ENCODE results near the gene IGLL1. TPM values are rescaled to one million over a fixed set of nuclear protein-coding genes. Genes with fewer than 3 reads are reported as not detected.

IGLL1 gene
- polyA plus RNA-seq, 1 of the 3 experiments (the other 2 are of a cell fraction): not detected

DNA sequence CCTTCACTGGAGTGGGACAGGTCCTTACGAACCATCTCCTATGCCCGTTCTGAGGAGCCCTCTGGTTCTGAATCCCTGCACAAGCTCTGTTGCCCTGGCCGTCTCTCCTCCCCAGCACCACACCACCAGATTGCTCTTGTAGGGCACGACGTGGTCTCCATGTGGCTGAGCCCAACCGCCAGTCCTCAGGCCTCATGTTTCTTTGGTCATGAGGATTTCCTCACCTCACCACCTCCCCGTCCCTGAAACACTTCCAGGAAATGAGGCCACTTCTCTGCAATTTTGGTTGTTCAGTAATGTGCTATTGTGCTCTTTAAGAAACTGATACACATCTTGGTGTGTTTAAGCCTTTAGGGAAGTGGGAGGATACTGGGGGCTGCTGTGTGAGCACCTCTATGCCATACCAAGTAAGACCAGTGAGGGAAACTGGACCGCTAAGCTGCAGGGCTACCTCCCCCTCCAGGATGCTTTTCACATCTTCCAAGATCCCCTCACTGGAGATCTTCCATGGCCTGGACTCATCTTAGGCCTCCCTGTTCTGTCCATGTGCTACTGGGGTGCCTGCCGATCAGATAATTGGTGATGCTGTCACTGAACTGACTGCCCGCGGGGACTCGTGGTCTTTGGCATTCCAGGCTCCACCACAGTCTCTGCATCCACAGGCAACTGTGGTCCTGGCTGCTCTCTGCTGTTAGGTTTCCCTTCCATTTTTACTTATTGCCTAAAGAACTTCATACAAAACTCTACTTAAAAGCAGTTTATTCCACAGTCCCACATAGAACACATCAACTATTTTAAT, 30.1 kb upstream of the IGLL1 start:
- H3K27ac ChIP-seq (ENCODE audit: low read depth in 2 of 2, low read length in 1 of 2): no peak overlapping the region
- CTCF ChIA-PET: interaction anchor here (1.0 kb wide), 1 partner anchor 19 kb away, joined by 4 read pairs; no protein-coding TSS in a partner anchor
- no peaks in the 10 kb centered on the region for H3K27me3 ChIP-seq (ENCODE audit: insufficient read depth)
- H4K20me1 ChIP-seq (ENCODE audit: insufficient read depth): no peaks in the 10 kb centered on the region
- no peak overlapping the region for H3K4me3 ChIP-seq (ENCODE audit: low read depth in 2 of 2, low read length in 1 of 2)
- peak; percentile 58 for DNase-seq
- 70% methylated on average over 10 of the region's 12 CpGs for WGBS (ENCODE audit: low lambda C conversion rate)
- H3K79me2 ChIP-seq (ENCODE audit: insufficient read depth): no peaks in the 10 kb centered on the region
- H2AFZ ChIP-seq (ENCODE audit: low read depth): no peak overlapping the region
- H3K9ac ChIP-seq: no peak overlapping the region
- POLR2A ChIA-PET: no interaction called here
- peaks cover 0 to 6% of the 10 kb centered on the region in 2 experiments; a peak in 3 of 4 replicates for H3K4me1 ChIP-seq (ENCODE audit: control insufficient read depth in 1 of 2, insufficient read depth in 2 of 2, low read depth in 1 of 2, low read length in 1 of 2)
- H3K4me2 ChIP-seq: no peak overlapping the region
- no peaks in the 10 kb centered on the region for H3K36me3 ChIP-seq (replicated peaks in 1 of 2; ENCODE audit: control insufficient read depth in 1 of 2, insufficient read depth in 2 of 2, low read length in 1 of 2)
- H3K9me2 ChIP-seq: no peaks in the 10 kb centered on the region
- TF ChIP-seq ZBTB33 (IDR thresholded peaks at IDR 0.05; ENCODE audit: borderline replicate concordance, low read depth) (no peak), GATA2 (CRISPR knock-in tag; IDR thresholded peaks at IDR 0.05) (peak; percentile 26; the same call in 1 of the 2 replicates), RAD21 (IDR thresholded peaks at IDR 0.05; ENCODE audit: low read length) (no peak), MXI1 (IDR thresholded peaks at IDR 0.05; ENCODE audit: low read depth, low read length) (peak; percentile 60; the same call in 1 of the 2 replicates)
- H3K9me3 ChIP-seq: no peaks in the 10 kb centered on the region
- no peaks in the 10 kb centered on the region for H3F3A ChIP-seq (replicated peaks; ENCODE audit: insufficient read depth)

DNA sequence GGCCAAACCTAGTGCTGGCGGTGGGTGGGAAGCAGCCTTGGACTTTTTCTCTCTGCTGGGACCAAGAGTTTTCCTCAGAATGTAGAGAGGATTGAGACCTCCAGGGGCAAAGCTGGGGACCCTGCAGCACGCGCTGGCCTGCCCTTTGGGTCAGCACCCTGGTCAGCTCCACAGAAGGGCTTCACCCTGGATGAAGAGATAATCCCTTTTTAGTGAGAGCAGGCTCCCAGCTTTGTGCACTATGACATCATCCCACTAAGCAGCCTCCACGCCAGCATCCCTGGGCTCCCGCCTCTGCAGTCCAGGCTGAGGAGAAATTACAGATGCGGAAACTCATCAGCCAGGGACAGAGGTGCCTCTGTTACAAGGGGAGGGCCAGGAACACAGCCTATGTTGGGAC, 28.5 kb upstream of the IGLL1 start:
- 64% methylated on average over 5 of the region's 6 CpGs for WGBS (ENCODE audit: low lambda C conversion rate)

More for the DNA sequence above, 28.5 kb upstream of the IGLL1 start:
- no peak overlapping the region for H3K4me2 ChIP-seq
- H3K4me3 ChIP-seq (ENCODE audit: low read depth in 2 of 2, low read length in 1 of 2): no peak overlapping the region
- H3K27me3 ChIP-seq (ENCODE audit: insufficient read depth): no peaks in the 10 kb centered on the region
- H3K4me1 ChIP-seq (ENCODE audit: control insufficient read depth in 1 of 2, insufficient read depth in 2 of 2, low read depth in 1 of 2, low read length in 1 of 2): peaks cover 0 to 6% of the 10 kb centered on the region in 2 experiments; a peak in 3 of 4 replicates
- no peaks in the 10 kb centered on the region for H3K36me3 ChIP-seq (replicated peaks in 1 of 2; ENCODE audit: control insufficient read depth in 1 of 2, insufficient read depth in 2 of 2, low read length in 1 of 2)
- H3F3A ChIP-seq (replicated peaks; ENCODE audit: insufficient read depth): no peaks in the 10 kb centered on the region
- H2AFZ ChIP-seq (ENCODE audit: low read depth): no peak overlapping the region
- ChIA-PET POLR2A (no interaction called here), CTCF (interaction anchor here (1.4 to 2.3 kb wide), 2 partner anchors 9 to 17 kb away, joined by 3 to 9 read pairs; no protein-coding TSS in a partner anchor)
- no peak overlapping the region for H3K9ac ChIP-seq
- TF ChIP-seq IRF3 (IDR thresholded peaks at IDR 0.05; ENCODE audit: low read depth, low read length): no peak
- no peak for TF ChIP-seq TCF12 (IDR thresholded peaks at IDR 0.05)
- no peak for TF ChIP-seq FOXM1 (IDR thresholded peaks at IDR 0.05; ENCODE audit: low read depth)
- TF ChIP-seq, protein P1, sequence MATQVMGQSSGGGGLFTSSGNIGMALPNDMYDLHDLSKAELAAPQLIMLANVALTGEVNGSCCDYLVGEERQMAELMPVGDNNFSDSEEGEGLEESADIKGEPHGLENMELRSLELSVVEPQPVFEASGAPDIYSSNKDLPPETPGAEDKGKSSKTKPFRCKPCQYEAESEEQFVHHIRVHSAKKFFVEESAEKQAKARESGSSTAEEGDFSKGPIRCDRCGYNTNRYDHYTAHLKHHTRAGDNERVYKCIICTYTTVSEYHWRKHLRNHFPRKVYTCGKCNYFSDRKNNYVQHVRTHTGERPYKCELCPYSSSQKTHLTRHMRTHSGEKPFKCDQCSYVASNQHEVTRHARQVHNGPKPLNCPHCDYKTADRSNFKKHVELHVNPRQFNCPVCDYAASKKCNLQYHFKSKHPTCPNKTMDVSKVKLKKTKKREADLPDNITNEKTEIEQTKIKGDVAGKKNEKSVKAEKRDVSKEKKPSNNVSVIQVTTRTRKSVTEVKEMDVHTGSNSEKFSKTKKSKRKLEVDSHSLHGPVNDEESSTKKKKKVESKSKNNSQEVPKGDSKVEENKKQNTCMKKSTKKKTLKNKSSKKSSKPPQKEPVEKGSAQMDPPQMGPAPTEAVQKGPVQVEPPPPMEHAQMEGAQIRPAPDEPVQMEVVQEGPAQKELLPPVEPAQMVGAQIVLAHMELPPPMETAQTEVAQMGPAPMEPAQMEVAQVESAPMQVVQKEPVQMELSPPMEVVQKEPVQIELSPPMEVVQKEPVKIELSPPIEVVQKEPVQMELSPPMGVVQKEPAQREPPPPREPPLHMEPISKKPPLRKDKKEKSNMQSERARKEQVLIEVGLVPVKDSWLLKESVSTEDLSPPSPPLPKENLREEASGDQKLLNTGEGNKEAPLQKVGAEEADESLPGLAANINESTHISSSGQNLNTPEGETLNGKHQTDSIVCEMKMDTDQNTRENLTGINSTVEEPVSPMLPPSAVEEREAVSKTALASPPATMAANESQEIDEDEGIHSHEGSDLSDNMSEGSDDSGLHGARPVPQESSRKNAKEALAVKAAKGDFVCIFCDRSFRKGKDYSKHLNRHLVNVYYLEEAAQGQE (IDR thresholded peaks at IDR 0.05; ENCODE audit: low read depth, low read length): peak; percentile 95
- no peak overlapping the region for H3K27ac ChIP-seq (ENCODE audit: low read depth in 2 of 2, low read length in 1 of 2)
- H3K9me2 ChIP-seq: no peaks in the 10 kb centered on the region
- H3K79me2 ChIP-seq (ENCODE audit: insufficient read depth): no peaks in the 10 kb centered on the region
- no peak for DNase-seq
- H3K9me3 ChIP-seq: no peaks in the 10 kb centered on the region
- no peaks in the 10 kb centered on the region for H4K20me1 ChIP-seq (ENCODE audit: insufficient read depth)

All from SK-N-SH (cell line).